GM12878 (cell line): ENCODE results near the gene KLC4. TPM values are rescaled to one million over a fixed set of nuclear protein-coding genes. Genes with fewer than 3 reads are reported as not detected.

Experiments
- ATAC-seq: fragments of 200-7000 bp; cut with Tn5 transposase; 3 replicates; pipeline ENCODE4 v1.9.1; 2020; ENCODE audit warnings: mild to moderate bottlenecking, moderate library complexity
- BruUV-seq: library from RNA; stranded (reverse); fragments of 400-500 nt; replicated peaks from 2 replicates; lab custom pipeline; 2021; lab: Mats Ljungman, UMichigan
- CTCF ChIA-PET: fragments of 300-600 bp; sonication (Branson Sonifier 250); formaldehyde crosslinking; extraction: SDS; loops from one replicate; lab custom pipeline; 2021; ENCODE audit warnings: inconsistent platforms; lab: Yijun Ruan, JAX
- POLR2A ChIA-PET: fragments of 350-600 bp; formaldehyde crosslinking; extraction: SDS; loops from one replicate; lab custom pipeline; 2021; ENCODE audit warnings: inconsistent platforms; lab: Charles Lee
- RAD21 ChIA-PET: fragments of 300-600 bp; sonication (Branson Sonifier 250); formaldehyde crosslinking; loops from one replicate; lab custom pipeline; 2023; ENCODE audit warnings: antibody characterized with exemption; ENCODE audit not compliant: unreplicated experiment; lab: Charles Lee
- SMC1A ChIA-PET: fragments of 300-600 bp; sonication (Branson Sonifier 250); formaldehyde crosslinking; loops from one replicate; lab custom pipeline; 2023; ENCODE audit not compliant: unreplicated experiment, uncharacterized antibody; lab: Charles Lee
- DNase-seq: peaks from one replicate; pipeline ENCODE4 v3.0.0-alpha.2; 2011; ENCODE audit warnings: low read depth, low spot score
- FAIRE-seq: peaks from 3 replicates; lab custom pipeline; 2011; peaks lifted over from hg19 to GRCh38; lab: Jason Lieb, UNC
- H2AFZ ChIP-seq: 2 replicates; pipeline ENCODE4 v1.6.0; 2011; ENCODE audit warnings: low read depth, low read length, control low read depth; ENCODE audit not compliant: control insufficient read depth
- H3K27ac ChIP-seq: 2 replicates; pipeline ENCODE4 v1.5.1; 2011; ENCODE audit warnings: control low read depth; ENCODE audit not compliant: control insufficient read depth, insufficient read depth
- H3K27me3 ChIP-seq, 2 experiments: replicated peaks in 1 of 2; 2 replicates each; pipeline versions ENCODE4 v1.6.0 to v1.6.1; 2011; ENCODE audit warnings: low read length in 1 of 2; ENCODE audit not compliant: control insufficient read depth in 2 of 2, insufficient read depth in 2 of 2
- H3K36me3 ChIP-seq, 2 experiments: 2 replicates each; pipeline ENCODE4 v1.5.1; 2011; ENCODE audit warnings: low read length in 1 of 2; ENCODE audit not compliant: control insufficient read depth in 2 of 2, insufficient read depth in 2 of 2
- H3K4me1 ChIP-seq: 2 replicates; pipeline ENCODE4 v1.6.1; 2011; ENCODE audit warnings: mild to moderate bottlenecking, low read length, moderate library complexity, mixed read lengths; ENCODE audit not compliant: control insufficient read depth, insufficient read depth
- H3K4me2 ChIP-seq: 2 replicates; pipeline ENCODE4 v1.6.0; 2011; ENCODE audit warnings: control low read depth; ENCODE audit not compliant: control insufficient read depth, insufficient read depth
- H3K4me3 ChIP-seq: fragments of 200-600 bp; sonication (generic); 2 replicates; pipeline ENCODE4 v1.5.1; 2016
- H3K79me2 ChIP-seq: 2 replicates; pipeline ENCODE4 v1.6.0; 2011; ENCODE audit warnings: low read length; ENCODE audit not compliant: control insufficient read depth, insufficient read depth
- H3K9ac ChIP-seq: 2 replicates; pipeline ENCODE4 v1.8.0; 2011; ENCODE audit warnings: low read length, control low read depth, mixed read lengths; ENCODE audit not compliant: control insufficient read depth, insufficient read depth
- H3K9me3 ChIP-seq: replicated peaks from 3 replicates; pipeline ENCODE4 v1.5.1; 2011; ENCODE audit warnings: mild to moderate bottlenecking, low read length; ENCODE audit not compliant: control insufficient read depth, insufficient read depth
- H4K20me1 ChIP-seq: 2 replicates; pipeline ENCODE4 v1.6.0; 2011; ENCODE audit not compliant: control insufficient read depth, insufficient read depth
- CHD2 ChIP-seq: IDR thresholded peaks from 2 replicates; pipeline ENCODE4 v1.6.1; 2011; ENCODE audit warnings: low read depth, low read length, improper control_type of control experiment, borderline replicate concordance
- EGR1 ChIP-seq, 2 experiments: IDR thresholded peaks; 1 replicate in 1 of 2; 2 replicates in 1 of 2; pipeline ENCODE4 v1.6.1; 2011 to 2012; ENCODE audit warnings: low read depth in 2 of 2, low read length in 2 of 2, borderline replicate concordance in 1 of 2, mild to moderate bottlenecking in 1 of 2, moderate library complexity in 1 of 2
- ETV6 ChIP-seq, 2 experiments: fragments of 450-650 bp in 1 of 2; IDR thresholded peaks in 1 of 2; conservative IDR thresholded peaks in 1 of 2; 2 replicates each; pipeline ENCODE4 v1.6.1; 2014; ENCODE audit warnings: antibody characterized with exemption in 1 of 2, borderline replicate concordance in 1 of 2, low read depth in 1 of 2, mild to moderate bottlenecking in 1 of 2, moderate library complexity in 1 of 2
- FOXK2 ChIP-seq: fragments of 450-650 bp; IDR thresholded peaks from 2 replicates; pipeline ENCODE4 v1.6.1; 2017; ENCODE audit warnings: mild to moderate bottlenecking, moderate library complexity
- IKZF1 ChIP-seq: fragments of 450-650 bp; conservative IDR thresholded peaks from 2 replicates; pipeline ENCODE4 v1.6.1; 2017; ENCODE audit warnings: antibody characterized with exemption, mild to moderate bottlenecking
- LARP7 ChIP-seq: fragments of 450-650 bp; IDR thresholded peaks from 2 replicates; pipeline ENCODE4 v1.6.1; 2017; ENCODE audit warnings: mild to moderate bottlenecking
- MXI1 ChIP-seq: fragments of 150-350 bp; IDR thresholded peaks from 2 replicates; pipeline ENCODE4 v1.6.1; 2011; ENCODE audit warnings: low read depth, mild to moderate bottlenecking, inconsistent platforms, low read length, improper control_type of control experiment
- PAX5 ChIP-seq: IDR thresholded peaks from 2 replicates; pipeline ENCODE4 v1.6.1; 2011; ENCODE audit warnings: low read depth, low read length, borderline replicate concordance
- POLR2AphosphoS5 ChIP-seq: IDR thresholded peaks from 2 replicates; pipeline ENCODE4 v1.6.1; 2011; ENCODE audit warnings: mild to moderate bottlenecking, low read length, inconsistent platforms
- RAD21 ChIP-seq: IDR thresholded peaks from 2 replicates; pipeline ENCODE4 v1.6.1; 2011; ENCODE audit warnings: mild to moderate bottlenecking, low read depth, low read length, moderate library complexity; ENCODE audit not compliant: insufficient read depth
- STAT1 ChIP-seq: fragments of 450-650 bp; conservative IDR thresholded peaks from 2 replicates; pipeline ENCODE4 v1.6.1; 2014; ENCODE audit warnings: antibody characterized with exemption, mild to moderate bottlenecking
- TAF1 ChIP-seq: IDR thresholded peaks from 2 replicates; pipeline ENCODE4 v1.6.1; 2011; ENCODE audit warnings: mild to moderate bottlenecking, low read depth, low read length, borderline replicate concordance
- TARDBP ChIP-seq: IDR thresholded peaks from 2 replicates; pipeline ENCODE4 v1.6.1; 2016; ENCODE audit warnings: borderline replicate concordance
- TCF7 ChIP-seq: IDR thresholded peaks from 2 replicates; pipeline ENCODE4 v1.6.1; 2014; ENCODE audit warnings: antibody characterized with exemption, borderline replicate concordance
- ZNF24 ChIP-seq: fragments of 450-650 bp; IDR thresholded peaks from 2 replicates; pipeline ENCODE4 v1.6.1; 2017; ENCODE audit warnings: antibody characterized with exemption, mild to moderate bottlenecking
- ZNF274 ChIP-seq: IDR thresholded peaks from one replicate; pipeline ENCODE4 v1.8.0; 2011; ENCODE audit not compliant: insufficient read length, insufficient read depth
- ZSCAN29 ChIP-seq: fragments of 450-650 bp; IDR thresholded peaks from 2 replicates; pipeline ENCODE4 v1.6.1; 2017; ENCODE audit warnings: mild to moderate bottlenecking, moderate library complexity
- WGBS: methylation state at CpG from one replicate; pipeline ENCODE4 v1.1.6; 2016; ENCODE audit warnings: low lambda C conversion rate; ENCODE audit not compliant: insufficient replicate concordance, insufficient coverage; ENCODE audit errors: missing lambda C conversion rate; 5-methylcytosine and 5-hydroxymethylcytosine counted together
- in situ Hi-C: fragments of 300-500 bp; cut with MboI; formaldehyde crosslinking; loops from 9 replicates; pipeline ENCODE4 v1.14.3; 2018; ENCODE audit warnings: mixed read lengths
- intact Hi-C: fragments of 100-400 bp; cut with micrococcal nuclease; formaldehyde crosslinking; loops from one replicate; pipeline ENCODE4 v1.14.2; 2022; ENCODE audit not compliant: unreplicated experiment
- polyA plus RNA-seq, 11 experiments: library from polyadenylated mRNA; depleted of rRNA in 4 of 11; unstranded in 6 of 11; stranded (reverse) in 5 of 11; fragments of >200 nt; fragmentation: Nextera tagmentation in 4 of 11; fragmentation: Illumina TruSeq in 1 of 11; extraction: Ambion mirVana in 4 of 11; extraction: Trizol in 1 of 11; gene quantifications; 1 replicate in 1 of 11; 2 replicates in 10 of 11; pipeline versions ENCODE4 v1.2.1 to v1.2.3, GENCODE V29; 2011 to 2016; ENCODE audit warnings: inconsistent platforms in 2 of 11, missing spikeins in 2 of 11, low read depth in 1 of 11
- total RNA-seq, 4 experiments: library from RNA; depleted of rRNA in 3 of 4; stranded (reverse); fragments of >200 nt in 3 of 4; fragmentation: Illumina TruSeq in 1 of 4; extraction: Trizol in 1 of 4; gene quantifications; 2 replicates each; pipeline versions ENCODE4 v1.2.1 to v1.2.3, GENCODE V29; 2013 to 2021
- TF ChIP-seq, protein P1 (sequence below): fragments of 150-350 bp; IDR thresholded peaks from 2 replicates; pipeline ENCODE4 v1.6.1; 2014; ENCODE audit warnings: mild to moderate bottlenecking, low read depth, low read length
- TF ChIP-seq, protein P2 (sequence below): fragments of 450-650 bp; formaldehyde crosslinking; IDR thresholded peaks from 2 replicates; pipeline ENCODE4 v1.5.0; 2022; ENCODE audit warnings: mild to moderate bottlenecking, missing genetic modification characterization

KLC4 gene
- total and polyA plus RNA-seq, 10 of the 15 experiments (the other 5 are each of a cell fraction or from before 2014, with no cell fraction given) = 0.90 to 13.4 (median 6.9) TPM

DNA sequence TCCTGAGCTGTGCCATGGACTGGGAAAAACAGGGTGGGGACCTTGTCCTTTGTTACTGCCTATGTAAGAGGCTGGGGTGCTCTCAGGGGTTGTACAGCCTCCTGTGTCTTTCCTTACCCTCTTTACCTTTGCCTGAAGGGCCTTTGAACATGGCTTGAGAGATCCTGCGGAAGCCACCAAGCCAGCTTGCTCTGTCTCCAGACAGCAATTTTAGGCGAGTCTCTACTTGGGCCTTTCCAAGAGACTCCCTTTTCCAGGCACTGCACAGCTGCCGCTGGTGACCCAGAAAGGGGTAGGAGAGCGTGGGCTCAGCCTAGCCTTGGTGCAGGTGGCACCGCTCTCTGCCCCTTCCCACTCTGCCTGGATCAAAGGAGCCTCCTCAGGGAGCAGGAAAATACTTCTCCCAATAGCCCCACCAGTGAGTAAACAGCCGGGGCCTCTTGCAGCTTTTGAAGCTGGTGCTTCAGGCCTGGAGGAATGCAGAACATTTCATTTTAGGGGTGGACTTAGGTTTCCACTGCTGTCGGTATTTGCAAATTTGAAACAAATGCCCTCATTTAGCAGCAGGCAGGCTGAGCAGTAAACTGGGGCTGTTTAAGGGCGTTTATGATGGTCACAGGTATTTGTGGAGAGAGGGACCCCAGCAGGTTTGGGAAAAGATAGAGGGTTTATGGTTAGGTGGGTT, 30.6 kb downstream of the KLC4 start:
- H3K9ac ChIP-seq = no peak overlapping the region
- BruUV-seq = no TSS peak
- FAIRE-seq = no peak
- in situ Hi-C loops = no loop called here
- POLR2A ChIA-PET = interaction anchor here (0.9 kb wide), 1 partner anchor 8 kb away, joined by 5 read pairs; no protein-coding TSS in a partner anchor
- H3K79me2 ChIP-seq = no peaks in the 10 kb centered on the region
- WGBS = 60% methylated on average over 8 of the region's 8 CpGs
- no peak overlapping the region for H3K27ac ChIP-seq
- no peak overlapping the region for H3K4me3 ChIP-seq
- H3K4me2 ChIP-seq = no peak overlapping the region
- H4K20me1 ChIP-seq = no peaks in the 10 kb centered on the region
- no peaks in the 10 kb centered on the region for H3K27me3 ChIP-seq
- DNase-seq = no peak
- H3K4me1 ChIP-seq = peaks cover 12% of the 10 kb centered on the region
- SMC1A ChIA-PET = interaction anchor here (1.0 kb wide), 1 partner anchor 10 kb away, joined by 4 read pairs; no protein-coding TSS in a partner anchor
- intact Hi-C loops = no loop called here
- no peaks in the 10 kb centered on the region for H3K36me3 ChIP-seq
- RAD21 ChIA-PET = no interaction called here
- no peak for ATAC-seq
- CTCF ChIA-PET = interaction anchor here (1.2 kb wide), 1 partner anchor 8 kb away, joined by 5 read pairs; no protein-coding TSS in a partner anchor
- no peak overlapping the region for H2AFZ ChIP-seq
- H3K9me3 ChIP-seq = no peaks in the 10 kb centered on the region
- TF ChIP-seq ZSCAN29 (no peak), LARP7 (no peak), RAD21 (no peak), EGR1 (IDR thresholded peaks at IDR 0.05; ENCODE audit: borderline replicate concordance in 1 of 2, low read depth in 2 of 2, low read length in 2 of 2) (no peak), POLR2AphosphoS5 (no peak), ETV6 (conservative IDR thresholded peaks at IDR 0.05 in 1 of 2, IDR thresholded peaks at IDR 0.05 in 1 of 2; ENCODE audit: borderline replicate concordance in 1 of 2, low read depth in 1 of 2) (no peak), CHD2 (no peak), TCF7 (no peak), TAF1 (no peak), FOXK2 (no peak), PAX5 (no peak), TARDBP (no peak), IKZF1 (no peak), ZNF274 (no peak), ZNF24 (no peak), STAT1 (no peak), MXI1 (no peak)
- TF ChIP-seq, protein P1, sequence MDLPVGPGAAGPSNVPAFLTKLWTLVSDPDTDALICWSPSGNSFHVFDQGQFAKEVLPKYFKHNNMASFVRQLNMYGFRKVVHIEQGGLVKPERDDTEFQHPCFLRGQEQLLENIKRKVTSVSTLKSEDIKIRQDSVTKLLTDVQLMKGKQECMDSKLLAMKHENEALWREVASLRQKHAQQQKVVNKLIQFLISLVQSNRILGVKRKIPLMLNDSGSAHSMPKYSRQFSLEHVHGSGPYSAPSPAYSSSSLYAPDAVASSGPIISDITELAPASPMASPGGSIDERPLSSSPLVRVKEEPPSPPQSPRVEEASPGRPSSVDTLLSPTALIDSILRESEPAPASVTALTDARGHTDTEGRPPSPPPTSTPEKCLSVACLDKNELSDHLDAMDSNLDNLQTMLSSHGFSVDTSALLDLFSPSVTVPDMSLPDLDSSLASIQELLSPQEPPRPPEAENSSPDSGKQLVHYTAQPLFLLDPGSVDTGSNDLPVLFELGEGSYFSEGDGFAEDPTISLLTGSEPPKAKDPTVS = no peak
- TF ChIP-seq, protein P2, sequence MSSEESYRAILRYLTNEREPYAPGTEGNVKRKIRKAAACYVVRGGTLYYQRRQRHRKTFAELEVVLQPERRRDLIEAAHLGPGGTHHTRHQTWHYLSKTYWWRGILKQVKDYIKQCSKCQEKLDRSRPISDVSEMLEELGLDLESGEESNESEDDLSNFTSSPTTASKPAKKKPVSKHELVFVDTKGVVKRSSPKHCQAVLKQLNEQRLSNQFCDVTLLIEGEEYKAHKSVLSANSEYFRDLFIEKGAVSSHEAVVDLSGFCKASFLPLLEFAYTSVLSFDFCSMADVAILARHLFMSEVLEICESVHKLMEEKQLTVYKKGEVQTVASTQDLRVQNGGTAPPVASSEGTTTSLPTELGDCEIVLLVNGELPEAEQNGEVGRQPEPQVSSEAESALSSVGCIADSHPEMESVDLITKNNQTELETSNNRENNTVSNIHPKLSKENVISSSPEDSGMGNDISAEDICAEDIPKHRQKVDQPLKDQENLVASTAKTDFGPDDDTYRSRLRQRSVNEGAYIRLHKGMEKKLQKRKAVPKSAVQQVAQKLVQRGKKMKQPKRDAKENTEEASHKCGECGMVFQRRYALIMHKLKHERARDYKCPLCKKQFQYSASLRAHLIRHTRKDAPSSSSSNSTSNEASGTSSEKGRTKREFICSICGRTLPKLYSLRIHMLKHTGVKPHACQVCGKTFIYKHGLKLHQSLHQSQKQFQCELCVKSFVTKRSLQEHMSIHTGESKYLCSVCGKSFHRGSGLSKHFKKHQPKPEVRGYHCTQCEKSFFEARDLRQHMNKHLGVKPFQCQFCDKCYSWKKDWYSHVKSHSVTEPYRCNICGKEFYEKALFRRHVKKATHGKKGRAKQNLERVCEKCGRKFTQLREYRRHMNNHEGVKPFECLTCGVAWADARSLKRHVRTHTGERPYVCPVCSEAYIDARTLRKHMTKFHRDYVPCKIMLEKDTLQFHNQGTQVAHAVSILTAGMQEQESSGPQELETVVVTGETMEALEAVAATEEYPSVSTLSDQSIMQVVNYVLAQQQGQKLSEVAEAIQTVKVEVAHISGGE (CRISPR knock-in tag) = no peak
